ENCODE data around the gene TRPV4.

The TRPV4 gene

DNA sequence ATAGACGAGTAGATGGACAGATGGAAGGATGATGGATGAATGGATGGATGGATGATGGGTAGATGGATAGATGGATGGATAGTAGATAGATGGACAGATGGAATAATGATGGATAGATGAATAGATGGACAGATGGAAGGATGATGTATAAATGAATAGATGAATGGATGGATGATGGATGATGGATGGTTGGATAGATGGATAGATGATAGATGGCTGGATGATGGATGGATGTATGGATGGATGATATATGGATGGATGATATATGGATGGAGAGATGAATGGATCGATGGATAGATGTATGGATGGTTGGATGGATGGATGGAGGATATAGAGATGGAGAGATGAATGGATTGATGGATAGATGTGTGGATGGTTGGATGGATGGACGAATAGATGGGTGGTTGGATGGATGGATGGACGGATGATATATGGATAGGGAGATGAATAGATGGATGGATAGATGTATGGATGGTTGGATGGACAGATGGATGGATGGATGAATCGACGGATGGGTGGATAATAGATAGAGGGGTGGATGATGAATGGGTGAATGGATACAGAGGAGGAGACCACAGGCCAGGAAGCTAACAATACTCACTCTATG, 19.3 kb downstream of the TRPV4 start:
- no peak overlapping the region for H3K27ac ChIP-seq (ENCODE audit: low read length)
- H3K27me3 ChIP-seq (ENCODE audit: control insufficient read depth, insufficient read depth, low read length): no peaks in the 10 kb centered on the region
- no peak overlapping the region for H3K9ac ChIP-seq (ENCODE audit: low read length)
- no peaks in the 10 kb centered on the region for H3K36me3 ChIP-seq (ENCODE audit: control insufficient read depth, low read depth, low read length)
- no peaks in the 10 kb centered on the region for H3K4me1 ChIP-seq (ENCODE audit: control insufficient read depth, low read depth, low read length)
- no peaks in the 10 kb centered on the region for H3K9me3 ChIP-seq (ENCODE audit: control insufficient read depth, low read depth, low read length)
- H3K4me3 ChIP-seq (ENCODE audit: low read length): no peak overlapping the region

DNA sequence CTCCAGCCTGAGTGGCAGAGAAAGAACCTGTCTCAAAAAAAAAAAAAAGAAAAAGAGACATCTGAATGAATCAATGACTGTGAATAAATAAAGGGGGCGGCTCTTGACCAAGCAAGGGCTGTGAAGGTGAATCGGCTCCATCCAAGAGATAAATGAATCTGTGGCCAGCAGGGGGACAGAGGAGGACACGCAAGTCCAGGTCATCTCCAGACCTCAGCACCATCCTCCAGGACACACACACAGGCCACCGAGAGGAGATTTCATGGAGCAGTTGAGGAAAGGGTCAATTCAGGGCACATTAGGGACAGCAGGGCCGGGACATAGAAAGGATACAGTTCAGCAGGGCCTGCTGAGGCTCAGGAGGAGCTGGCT, 21.6 kb downstream of the TRPV4 start:
- no peak overlapping the region for H3K9ac ChIP-seq (ENCODE audit: low read length)
- H3K4me3 ChIP-seq (ENCODE audit: low read length): no peak overlapping the region
- no peaks in the 10 kb centered on the region for H3K36me3 ChIP-seq (ENCODE audit: control insufficient read depth, low read depth, low read length)
- H3K27me3 ChIP-seq (ENCODE audit: control insufficient read depth, insufficient read depth, low read length): no peaks in the 10 kb centered on the region
- H3K9me3 ChIP-seq (ENCODE audit: control insufficient read depth, low read depth, low read length): no peaks in the 10 kb centered on the region
- no peaks in the 10 kb centered on the region for H3K4me1 ChIP-seq (ENCODE audit: control insufficient read depth, low read depth, low read length)
- no peak overlapping the region for H3K27ac ChIP-seq (ENCODE audit: low read length)

DNA sequence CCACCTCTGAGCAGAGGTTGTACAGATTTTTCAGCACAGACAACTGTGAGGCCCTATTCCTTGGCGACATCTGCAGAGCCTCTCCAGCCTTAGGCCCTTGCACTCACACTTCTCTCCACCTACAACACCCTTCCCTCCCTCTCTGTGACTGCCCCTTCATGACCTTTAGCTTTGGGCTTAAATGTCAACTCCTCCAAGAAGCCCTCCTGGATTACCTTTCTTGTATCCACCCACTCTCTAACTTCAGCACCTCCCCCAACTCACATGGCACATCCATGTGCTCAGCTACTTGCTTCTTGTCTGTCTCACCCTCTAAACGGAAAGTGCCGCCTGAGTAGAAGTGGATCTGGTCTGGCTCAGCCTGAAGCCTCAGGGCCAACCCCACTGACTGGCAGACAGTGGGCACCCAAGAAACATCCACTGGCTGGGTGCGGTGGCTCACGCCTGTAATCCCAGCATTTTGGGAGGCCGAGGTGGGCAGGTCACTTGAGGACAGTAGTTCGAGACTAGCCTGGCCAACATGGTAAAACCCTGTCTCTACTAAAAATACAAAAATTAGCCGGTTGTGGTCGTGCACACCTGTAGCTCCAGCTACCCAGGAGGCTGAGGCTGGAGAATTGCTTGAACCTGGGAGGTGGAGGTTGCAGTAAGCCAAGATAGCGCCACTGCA, 22.1 kb downstream of the TRPV4 start:
- Histone ChIP-seq H3K9ac (ENCODE audit: low read length) (no peak overlapping the region), H3K36me3 (ENCODE audit: control insufficient read depth, low read depth, low read length) (no peaks in the 10 kb centered on the region), H3K4me3 (ENCODE audit: low read length) (no peak overlapping the region), H3K27me3 (ENCODE audit: control insufficient read depth, insufficient read depth, low read length) (no peaks in the 10 kb centered on the region), H3K27ac (ENCODE audit: low read length) (no peak overlapping the region), H3K9me3 (ENCODE audit: control insufficient read depth, low read depth, low read length) (no peaks in the 10 kb centered on the region), H3K4me1 (ENCODE audit: control insufficient read depth, low read depth, low read length) (no peaks in the 10 kb centered on the region)

DNA sequence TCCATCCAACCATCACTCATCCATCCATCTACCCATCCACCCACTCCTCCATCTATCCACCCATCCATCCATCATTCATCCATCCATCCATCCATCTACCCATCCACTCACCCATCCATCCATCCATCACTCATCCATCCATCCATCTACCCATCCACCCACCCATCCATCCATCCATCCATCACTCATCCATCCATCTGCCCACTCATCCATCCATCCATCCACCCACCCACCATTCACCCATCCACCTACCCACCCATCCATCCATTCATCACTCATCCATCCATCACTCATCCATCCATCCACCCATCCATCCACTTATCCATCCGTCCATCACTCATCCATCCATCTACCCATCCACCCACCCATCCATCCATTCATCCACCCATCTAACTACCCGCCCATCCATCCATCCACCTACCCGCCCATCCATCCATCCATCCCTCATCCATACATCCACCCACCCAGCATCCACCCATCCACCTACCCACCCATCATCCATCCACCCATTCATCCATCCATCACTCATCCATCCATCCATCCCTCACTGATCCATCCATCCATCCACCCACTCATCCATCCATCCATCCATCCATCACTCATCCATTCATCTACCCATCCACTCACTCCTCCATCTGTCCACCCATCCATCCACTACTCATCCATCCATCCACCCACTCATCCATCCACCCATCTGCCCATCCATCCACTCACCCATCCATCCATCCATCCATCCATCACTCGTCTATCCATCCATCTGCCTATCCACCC, 24.1 kb downstream of the TRPV4 start:
- H3K4me1 ChIP-seq (ENCODE audit: control insufficient read depth, low read depth, low read length): no peaks in the 10 kb centered on the region
- H3K9me3 ChIP-seq (ENCODE audit: control insufficient read depth, low read depth, low read length): no peaks in the 10 kb centered on the region
- H3K27me3 ChIP-seq (ENCODE audit: control insufficient read depth, insufficient read depth, low read length): no peaks in the 10 kb centered on the region
- H3K36me3 ChIP-seq (ENCODE audit: control insufficient read depth, low read depth, low read length): no peaks in the 10 kb centered on the region
- no peak overlapping the region for H3K4me3 ChIP-seq (ENCODE audit: low read length)
- no peak overlapping the region for H3K9ac ChIP-seq (ENCODE audit: low read length)
- H3K27ac ChIP-seq (ENCODE audit: low read length): no peak overlapping the region

DNA sequence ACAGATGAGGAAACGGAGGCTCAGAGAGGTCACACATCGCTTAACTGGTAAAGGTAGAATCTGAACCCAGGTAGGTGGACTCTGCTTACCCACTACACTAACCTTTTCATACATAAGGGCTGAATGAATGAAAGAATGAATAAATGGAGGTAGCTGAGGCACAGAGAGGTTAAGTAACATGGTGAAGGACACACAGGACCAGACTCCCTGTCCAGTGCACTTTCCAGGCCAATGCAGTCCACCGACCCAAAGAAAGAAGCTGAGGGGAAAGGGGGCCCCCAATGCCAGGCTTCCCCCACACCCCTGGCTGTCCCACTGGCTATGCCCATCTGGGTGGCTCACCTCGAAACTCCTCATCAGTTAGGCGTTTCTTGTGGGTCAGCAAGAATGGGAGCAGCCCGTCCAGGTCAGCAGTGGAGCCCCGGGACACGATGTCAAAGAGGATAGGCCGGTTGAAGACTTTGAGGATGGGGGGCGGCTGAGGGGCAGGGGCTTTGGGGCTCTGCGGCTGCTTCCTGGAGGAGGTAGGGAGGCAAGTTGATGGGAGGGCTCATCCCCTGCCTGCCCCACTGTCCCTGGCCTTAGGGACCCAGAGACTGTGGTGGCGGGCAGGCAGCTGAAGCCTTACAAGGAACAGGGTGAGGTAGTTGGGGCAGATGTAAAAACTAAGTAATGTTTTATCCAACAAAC, 25.1 kb downstream of the TRPV4 start:
- Histone ChIP-seq H3K27me3 (ENCODE audit: control insufficient read depth, insufficient read depth, low read length) (no peaks in the 10 kb centered on the region), H3K27ac (ENCODE audit: low read length) (no peak overlapping the region), H3K36me3 (ENCODE audit: control insufficient read depth, low read depth, low read length) (no peaks in the 10 kb centered on the region), H3K9ac (ENCODE audit: low read length) (no peak overlapping the region), H3K4me3 (ENCODE audit: low read length) (no peak overlapping the region), H3K9me3 (ENCODE audit: control insufficient read depth, low read depth, low read length) (no peaks in the 10 kb centered on the region), H3K4me1 (ENCODE audit: control insufficient read depth, low read depth, low read length) (no peaks in the 10 kb centered on the region)

DNA sequence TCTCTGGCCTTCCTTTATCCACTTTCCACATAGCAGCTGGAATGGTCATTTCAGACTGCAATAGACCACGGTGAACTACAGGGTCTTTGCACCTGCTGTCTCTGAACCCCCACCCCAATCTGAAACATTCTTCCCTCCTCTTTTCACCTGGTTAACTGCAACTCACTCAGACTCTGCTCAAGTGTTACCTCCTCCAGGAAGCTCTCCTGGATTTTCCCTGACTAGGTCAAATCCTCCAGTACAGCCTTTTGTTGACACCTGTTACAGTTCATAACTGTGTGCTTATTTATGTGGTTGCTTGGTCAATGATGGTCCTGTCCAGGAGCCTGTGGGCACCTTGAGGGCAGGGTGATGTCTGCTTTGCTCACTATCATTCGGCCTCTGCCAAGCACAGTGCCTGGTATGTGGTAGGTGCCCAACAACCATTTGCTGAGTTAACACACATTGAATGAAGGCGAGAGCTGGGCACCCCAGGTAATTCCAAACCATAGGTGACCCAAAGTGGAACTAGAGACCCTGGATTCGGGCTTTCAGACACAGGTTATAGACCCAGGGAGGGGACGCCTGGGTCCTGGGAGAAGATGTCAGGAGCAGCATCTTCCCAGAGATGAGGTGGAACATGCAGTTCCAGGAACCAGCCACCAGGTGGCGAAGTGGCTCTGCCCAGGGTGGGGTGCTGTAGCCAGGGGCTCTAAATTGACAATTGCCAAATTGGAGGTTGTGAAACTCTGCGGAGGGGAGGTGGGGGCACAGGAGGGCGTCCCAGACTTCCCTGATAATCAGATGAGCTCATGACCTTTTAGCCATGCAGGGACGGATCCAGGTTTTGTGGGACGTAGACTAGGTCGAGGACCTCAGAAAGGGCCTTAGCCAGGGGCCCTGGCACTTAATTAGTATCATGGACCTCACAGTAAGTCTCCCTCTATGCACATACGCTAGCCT, 28.1 kb downstream of the TRPV4 start:
- H3K4me3 ChIP-seq (ENCODE audit: low read length): no peak overlapping the region
- no peaks in the 10 kb centered on the region for H3K27me3 ChIP-seq (ENCODE audit: control insufficient read depth, insufficient read depth, low read length)
- no peak overlapping the region for H3K27ac ChIP-seq (ENCODE audit: low read length)
- H3K4me1 ChIP-seq (ENCODE audit: control insufficient read depth, low read depth, low read length): no peaks in the 10 kb centered on the region
- no peaks in the 10 kb centered on the region for H3K9me3 ChIP-seq (ENCODE audit: control insufficient read depth, low read depth, low read length)
- H3K9ac ChIP-seq (ENCODE audit: low read length): no peak overlapping the region
- H3K36me3 ChIP-seq (ENCODE audit: control insufficient read depth, low read depth, low read length): no peaks in the 10 kb centered on the region

DNA sequence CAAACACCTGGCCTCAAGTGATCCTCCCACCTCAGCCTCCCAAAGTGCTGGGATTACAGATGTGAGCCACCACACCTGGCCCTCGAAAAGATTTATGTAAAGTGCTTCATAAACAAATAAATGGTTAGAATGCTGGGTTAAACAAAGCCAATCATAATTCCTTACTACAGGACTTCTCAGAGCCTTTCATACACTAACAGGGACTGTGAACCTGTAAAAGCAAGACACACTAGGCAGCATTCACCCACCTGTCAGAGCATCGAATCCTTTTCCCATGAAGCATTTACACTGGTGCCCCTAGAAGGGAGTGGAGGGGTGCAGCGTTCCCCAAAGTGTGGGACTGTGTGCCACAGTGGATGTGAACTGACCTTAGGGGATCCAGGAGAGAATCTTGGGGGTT, 29.5 kb downstream of the TRPV4 start:
- Histone ChIP-seq H3K27me3 (ENCODE audit: control insufficient read depth, insufficient read depth, low read length) (no peaks in the 10 kb centered on the region), H3K4me3 (ENCODE audit: low read length) (no peak overlapping the region), H3K36me3 (ENCODE audit: control insufficient read depth, low read depth, low read length) (no peaks in the 10 kb centered on the region), H3K27ac (ENCODE audit: low read length) (no peak overlapping the region), H3K9me3 (ENCODE audit: control insufficient read depth, low read depth, low read length) (no peaks in the 10 kb centered on the region), H3K9ac (ENCODE audit: low read length) (no peak overlapping the region), H3K4me1 (ENCODE audit: control insufficient read depth, low read depth, low read length) (no peaks in the 10 kb centered on the region)

DNA sequence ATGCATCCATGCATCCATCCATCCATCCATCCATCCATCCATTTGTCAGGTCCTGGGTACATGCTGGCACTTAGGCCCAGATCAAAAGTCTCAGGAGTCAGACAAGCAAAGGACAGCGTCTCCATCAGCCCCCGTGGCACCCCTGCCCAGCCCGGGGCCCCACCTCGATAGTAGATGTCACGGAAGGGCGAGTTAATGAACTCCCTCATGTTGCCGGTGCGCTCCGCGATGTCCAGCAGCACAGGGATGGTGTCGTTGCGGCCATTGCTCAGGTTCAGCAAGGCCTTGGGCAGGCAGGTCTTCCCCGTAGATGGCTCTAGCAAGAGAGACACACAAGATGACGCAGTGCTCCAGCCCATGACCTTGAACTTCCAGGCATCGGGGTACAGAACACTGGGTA, 30.4 kb downstream of the TRPV4 start:
- H3K27me3 ChIP-seq (ENCODE audit: control insufficient read depth, insufficient read depth, low read length): no peaks in the 10 kb centered on the region
- H3K4me3 ChIP-seq (ENCODE audit: low read length): no peak overlapping the region
- H3K9ac ChIP-seq (ENCODE audit: low read length): no peak overlapping the region
- no peak overlapping the region for H3K27ac ChIP-seq (ENCODE audit: low read length)
- H3K4me1 ChIP-seq (ENCODE audit: control insufficient read depth, low read depth, low read length): no peaks in the 10 kb centered on the region
- H3K9me3 ChIP-seq (ENCODE audit: control insufficient read depth, low read depth, low read length): no peaks in the 10 kb centered on the region
- no peaks in the 10 kb centered on the region for H3K36me3 ChIP-seq (ENCODE audit: control insufficient read depth, low read depth, low read length)

DNA sequence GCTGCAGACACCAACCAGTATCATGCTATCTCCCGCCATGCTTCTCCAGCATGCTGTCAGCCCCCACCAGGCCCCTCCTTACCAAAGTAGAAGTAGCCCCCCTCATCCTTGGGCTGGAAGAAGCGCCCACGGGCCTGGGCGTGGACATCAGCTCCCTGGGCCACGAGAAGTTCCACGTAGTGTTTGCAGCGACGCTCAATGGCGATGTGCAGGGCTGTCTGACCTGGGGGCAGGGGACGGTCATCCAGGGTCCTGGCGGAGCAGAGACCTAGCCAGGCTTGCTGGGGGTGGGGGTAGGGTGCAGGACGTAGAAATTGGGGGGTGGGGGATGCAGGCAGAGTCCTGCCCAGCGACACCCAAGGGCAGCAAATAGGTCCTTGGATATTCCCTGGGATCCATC, 32.7 kb downstream of the TRPV4 start:
- no peak overlapping the region for H3K4me3 ChIP-seq (ENCODE audit: low read length)
- no peaks in the 10 kb centered on the region for H3K27me3 ChIP-seq (ENCODE audit: control insufficient read depth, insufficient read depth, low read length)
- no peaks in the 10 kb centered on the region for H3K36me3 ChIP-seq (ENCODE audit: control insufficient read depth, low read depth, low read length)
- H3K9me3 ChIP-seq (ENCODE audit: control insufficient read depth, low read depth, low read length): no peaks in the 10 kb centered on the region
- H3K27ac ChIP-seq (ENCODE audit: low read length): no peak overlapping the region
- no peaks in the 10 kb centered on the region for H3K4me1 ChIP-seq (ENCODE audit: control insufficient read depth, low read depth, low read length)
- no peak overlapping the region for H3K9ac ChIP-seq (ENCODE audit: low read length)

DNA sequence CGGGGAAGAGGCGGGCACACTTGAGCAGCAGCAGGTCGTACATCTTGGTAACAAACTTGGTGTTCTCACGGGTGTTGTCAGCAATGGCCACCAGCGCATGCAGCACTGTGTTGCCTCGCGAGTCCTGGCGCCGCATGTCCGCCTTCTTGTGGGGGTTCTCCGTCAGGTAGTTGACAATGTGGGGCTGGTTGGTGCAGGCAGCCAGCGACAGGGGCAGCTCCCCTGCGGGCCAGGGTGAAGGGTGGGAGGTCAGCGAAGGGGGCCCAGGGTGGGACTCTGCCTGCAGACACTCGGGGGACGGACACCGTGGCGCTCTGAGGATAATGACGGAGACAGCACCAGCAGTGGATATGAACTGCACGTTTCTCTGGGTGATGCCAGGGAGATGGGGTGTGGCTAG, 34.5 kb downstream of the TRPV4 start:
- Histone ChIP-seq H3K36me3 (ENCODE audit: control insufficient read depth, low read depth, low read length) (no peaks in the 10 kb centered on the region), H3K4me1 (ENCODE audit: control insufficient read depth, low read depth, low read length) (no peaks in the 10 kb centered on the region), H3K4me3 (ENCODE audit: low read length) (no peak overlapping the region), H3K9ac (ENCODE audit: low read length) (no peak overlapping the region), H3K27me3 (ENCODE audit: control insufficient read depth, insufficient read depth, low read length) (no peaks in the 10 kb centered on the region), H3K27ac (ENCODE audit: low read length) (no peak overlapping the region), H3K9me3 (ENCODE audit: control insufficient read depth, low read depth, low read length) (no peaks in the 10 kb centered on the region)
